HG02759 (cell line): ENCODE measurements around the gene ATP1B1.
A peak's percentile ranks its signal among the peaks of the same experiment; 100 is the strongest.
"Not testable (repeated sequence)": the region's sequence is repeated elsewhere in the genome, so short reads cannot be mapped to it uniquely, and the experiment has no call there.

ENCODE experiments used
- ATAC-seq: cut with Tn5 transposase; IDR thresholded peaks from one replicate; pipeline ENCODE4 v1.9.1; 2021; ENCODE audit warnings: mild to moderate bottlenecking, moderate library complexity; ENCODE audit not compliant: unreplicated experiment

ATP1B1 gene

DNA sequence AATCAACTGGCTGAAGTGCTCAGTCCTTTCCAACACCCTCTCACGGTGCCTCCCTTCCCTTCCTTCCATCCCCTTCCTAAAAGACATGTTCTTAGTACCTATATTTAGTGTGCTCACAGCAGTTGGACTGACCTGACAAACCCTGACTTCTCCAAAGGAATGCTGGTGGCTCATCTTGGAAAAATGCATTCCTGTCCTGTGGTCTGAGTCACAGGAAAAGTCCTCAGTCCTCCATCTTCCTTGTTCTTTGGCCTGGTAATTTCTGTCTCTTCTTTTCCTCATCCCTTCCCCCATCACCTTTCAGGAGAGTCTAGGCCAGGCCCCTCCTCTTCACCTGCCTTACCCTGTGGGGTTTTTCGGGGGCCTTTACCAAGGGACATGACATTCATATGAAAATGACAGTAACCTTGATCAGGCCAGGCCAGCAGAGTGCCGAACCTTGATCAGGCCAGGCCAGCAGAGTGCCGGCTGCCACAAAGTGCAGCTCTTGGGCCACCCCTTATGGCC is 7.2 kb downstream of the ATP1B1 start:
- no peak for ATAC-seq

DNA sequence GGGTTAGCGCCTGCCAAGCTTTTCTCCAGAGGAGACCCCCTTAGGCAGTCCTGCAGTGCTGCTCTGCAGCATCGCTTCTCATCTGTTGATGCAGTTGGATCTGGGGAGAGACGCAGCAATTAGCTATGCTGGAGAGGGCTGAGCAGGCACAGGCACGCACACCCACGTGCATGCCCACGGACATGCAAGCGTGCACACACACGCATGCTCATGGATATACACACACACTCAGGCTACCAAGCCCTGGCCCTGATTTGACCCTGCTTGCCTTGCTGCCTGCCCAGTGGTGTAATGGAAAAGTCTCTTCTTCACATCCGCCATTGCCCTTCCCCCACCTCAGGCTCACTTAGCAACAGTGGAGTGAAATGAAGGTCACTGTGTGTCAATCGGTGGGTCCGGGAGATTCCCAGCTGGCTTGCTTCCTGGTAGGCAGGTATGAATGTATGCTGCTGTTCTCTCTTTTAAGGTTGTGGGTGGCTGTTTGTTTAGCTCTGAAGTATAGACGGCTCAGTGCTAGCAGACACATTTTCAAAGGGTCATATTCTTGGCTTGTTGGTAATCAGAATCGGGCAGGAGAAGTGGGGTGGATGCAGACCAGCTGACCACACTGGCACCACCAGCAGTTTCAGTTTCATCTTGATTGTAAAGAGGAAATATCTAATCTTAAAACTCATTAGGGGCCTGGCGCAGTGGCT is 9.5 kb downstream of the ATP1B1 start:
- peak; percentile 71 for ATAC-seq

DNA sequence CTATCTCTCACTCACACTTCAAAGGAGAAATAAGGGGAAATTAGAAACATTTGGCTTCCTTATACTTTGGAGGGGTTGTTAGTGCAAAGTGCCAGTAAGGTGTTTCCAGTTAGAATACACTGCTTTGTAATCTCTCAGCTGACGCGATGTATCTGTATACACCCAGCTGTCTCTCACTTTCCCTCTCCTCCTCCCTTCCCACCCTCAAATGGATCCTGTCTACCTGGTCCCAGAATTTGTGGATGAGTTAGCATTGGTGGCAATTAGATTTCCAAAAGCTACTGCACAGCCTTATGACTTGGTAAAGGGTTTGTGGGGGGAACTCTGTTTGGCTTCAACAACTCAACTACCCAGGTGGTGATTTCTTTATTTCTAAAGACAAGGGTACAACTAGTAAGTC is 10.5 kb downstream of the ATP1B1 start:
- ATAC-seq = no peak

DNA sequence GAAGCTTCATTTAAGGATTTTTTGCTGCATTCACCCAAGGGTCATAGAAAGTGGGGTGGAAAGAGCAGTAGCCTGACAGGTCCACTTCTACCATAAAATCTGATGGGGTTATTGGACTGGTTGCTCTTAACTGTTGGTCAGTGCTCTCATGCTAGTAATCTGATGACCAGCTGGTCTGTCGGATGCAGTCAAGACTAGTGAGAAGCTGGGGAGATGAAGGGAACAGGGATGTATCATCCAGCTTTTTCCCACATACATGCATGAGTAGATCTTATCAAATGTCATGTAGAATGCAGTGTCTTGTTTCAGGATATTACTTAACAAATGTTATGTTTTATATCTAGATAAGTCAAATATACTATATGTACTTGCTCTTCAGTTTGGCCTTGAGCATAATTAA is 11.1 kb downstream of the ATP1B1 start:
- no peak for ATAC-seq

DNA sequence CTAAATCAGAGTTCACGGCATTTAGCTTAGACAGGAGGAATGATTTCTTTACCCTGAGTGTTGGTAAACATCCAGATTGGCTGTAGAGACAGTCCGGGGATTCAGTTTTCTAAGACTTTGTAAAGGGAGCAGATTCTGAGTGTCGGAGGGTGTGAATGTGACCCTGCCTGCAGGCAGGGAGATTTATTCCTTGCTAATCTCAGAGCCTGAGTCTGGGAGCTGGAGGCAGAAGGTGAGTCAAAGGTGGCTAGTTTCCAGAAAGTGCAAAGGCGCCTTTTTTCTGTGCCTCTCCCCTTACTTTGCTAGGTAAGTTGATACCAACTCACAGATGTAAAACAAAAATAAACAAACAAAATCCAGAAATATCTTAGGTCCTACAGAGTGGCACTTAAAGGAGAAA is 11.7 kb downstream of the ATP1B1 start:
- ATAC-seq = no peak

DNA sequence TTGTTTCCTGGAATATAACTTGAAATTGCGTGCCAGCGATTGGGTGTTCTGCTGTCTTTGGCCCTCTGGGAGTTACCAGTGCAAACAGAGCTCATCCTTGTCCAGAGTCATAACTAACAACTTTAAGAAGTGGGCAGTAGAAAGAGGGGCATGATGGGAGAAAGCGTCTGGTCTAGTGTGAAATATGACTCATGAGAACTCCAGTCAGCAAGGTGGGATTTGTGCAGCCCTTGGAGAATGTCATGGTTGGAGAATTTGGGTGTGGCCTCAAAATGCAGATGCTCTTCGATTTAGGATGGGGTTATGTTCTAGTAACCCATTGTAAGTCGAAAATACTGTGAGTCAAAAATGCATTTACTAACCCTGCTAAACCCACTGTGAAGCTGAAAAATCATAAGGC is 12.9 kb downstream of the ATP1B1 start:
- ATAC-seq = no peak

DNA sequence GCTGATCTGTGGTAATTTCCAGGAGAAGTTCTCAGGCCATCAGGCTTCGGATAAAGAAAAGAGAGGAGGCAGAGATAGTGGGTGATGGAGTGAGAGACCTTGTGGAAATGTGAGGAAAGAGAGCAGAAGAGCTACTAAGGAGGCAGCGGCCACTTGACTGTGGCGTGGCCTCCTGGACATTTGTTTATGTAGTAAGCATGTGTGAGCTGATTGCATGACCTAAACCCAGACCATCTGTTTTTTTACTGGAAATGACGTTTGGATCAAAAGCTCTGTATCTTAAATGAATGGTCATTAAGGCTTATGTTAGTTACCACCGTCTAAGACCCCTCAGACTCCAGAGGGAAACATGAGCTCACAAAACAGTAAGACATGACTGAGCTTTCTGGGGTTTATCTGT is 13.6 kb downstream of the ATP1B1 start:
- no peak for ATAC-seq

DNA sequence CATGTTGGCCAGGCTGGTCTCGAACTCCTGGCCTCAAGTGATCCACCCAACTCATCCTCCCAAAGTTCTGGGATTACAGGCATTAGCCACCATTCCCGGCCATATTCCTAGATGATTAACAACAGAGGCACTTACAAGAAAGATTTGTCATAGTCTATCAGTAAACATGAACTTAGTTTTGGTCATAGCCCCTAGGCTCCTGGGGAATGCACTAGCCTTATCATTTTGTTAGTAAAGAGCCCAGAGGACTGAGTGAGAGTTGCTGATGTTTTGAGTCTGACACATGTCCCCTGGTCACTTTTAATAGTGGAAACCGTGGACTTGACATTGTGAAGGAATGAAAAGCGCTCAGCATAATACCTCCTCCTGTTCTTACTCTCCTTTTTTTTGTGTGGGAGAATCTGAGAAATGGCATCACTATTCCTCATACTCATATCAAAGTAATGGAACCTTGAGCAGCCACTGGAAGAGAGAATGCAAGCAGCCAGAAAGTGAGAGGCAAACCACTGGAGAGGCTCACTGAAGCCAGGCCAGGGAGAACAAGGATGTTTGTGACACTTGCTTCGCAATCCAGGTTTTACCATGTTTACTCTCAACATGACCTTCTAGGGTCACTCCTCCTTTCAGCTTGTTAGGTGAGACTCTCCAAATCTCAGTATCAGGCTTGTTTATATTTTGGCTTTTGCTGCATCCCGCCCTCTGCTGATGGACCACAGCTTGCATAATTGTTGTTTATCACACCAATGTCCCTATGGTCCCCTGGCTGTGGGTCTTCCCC is 14.8 kb downstream of the ATP1B1 start:
- ATAC-seq = no peak

DNA sequence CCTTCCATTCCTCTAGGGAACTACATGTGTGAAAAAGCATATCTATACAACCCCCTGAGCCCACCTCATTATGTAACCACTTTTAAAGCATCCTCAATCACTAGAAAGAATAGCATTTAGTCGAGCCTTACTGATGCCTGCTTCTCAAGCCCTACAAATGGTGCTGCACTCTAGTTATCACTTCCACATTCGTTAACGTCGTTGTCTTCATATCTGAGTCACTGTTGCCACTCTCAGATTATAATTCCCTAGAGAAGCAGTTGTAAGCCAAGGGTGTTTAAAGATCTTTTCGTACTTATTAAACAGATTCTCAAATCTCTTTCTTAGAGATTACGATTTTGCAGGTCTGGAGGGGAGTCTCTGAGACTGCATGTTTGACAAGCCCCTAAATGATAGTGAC is 16.5 kb downstream of the ATP1B1 start:
- peak; percentile 79 for ATAC-seq

DNA sequence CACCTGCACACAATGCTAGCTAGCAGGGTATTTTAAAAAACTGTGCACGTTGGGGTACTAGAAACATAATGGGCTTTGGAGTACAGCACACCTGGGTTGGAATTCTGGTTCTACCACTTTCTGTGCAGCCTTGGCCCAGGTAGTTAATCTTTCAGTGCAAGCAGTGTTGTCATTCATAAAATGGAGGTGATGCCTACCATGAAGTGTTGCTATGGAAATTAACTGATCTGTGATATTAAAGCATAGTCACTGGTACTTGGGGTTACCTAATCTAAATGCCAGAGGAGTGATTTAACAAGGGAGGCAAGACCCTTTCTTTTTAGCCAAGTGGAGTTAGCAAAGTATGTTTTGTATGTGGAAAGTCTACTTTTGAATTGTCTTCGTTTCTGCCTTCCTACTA is 18.0 kb downstream of the ATP1B1 start:
- ATAC-seq = no peak

DNA sequence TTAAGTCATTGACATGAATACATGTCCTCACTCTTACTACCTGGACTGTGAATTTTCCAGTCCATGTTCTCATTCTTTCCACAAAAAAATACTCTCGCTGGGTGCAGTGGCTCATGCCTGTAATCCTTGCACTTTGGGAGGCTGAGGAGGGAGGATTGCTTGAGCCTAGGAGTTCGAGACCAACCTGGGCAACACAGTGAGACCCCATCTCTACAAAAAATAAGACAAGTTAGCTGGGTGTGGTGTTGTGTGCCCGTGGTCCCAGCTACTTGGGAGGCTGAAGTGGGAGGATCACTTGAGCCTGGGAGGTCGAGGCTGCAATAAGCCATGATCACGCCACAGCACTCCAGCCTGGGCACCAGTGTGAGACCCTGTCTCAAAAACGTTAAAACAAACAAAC is 19.1 kb downstream of the ATP1B1 start:
- not testable (repeated sequence) for ATAC-seq

DNA sequence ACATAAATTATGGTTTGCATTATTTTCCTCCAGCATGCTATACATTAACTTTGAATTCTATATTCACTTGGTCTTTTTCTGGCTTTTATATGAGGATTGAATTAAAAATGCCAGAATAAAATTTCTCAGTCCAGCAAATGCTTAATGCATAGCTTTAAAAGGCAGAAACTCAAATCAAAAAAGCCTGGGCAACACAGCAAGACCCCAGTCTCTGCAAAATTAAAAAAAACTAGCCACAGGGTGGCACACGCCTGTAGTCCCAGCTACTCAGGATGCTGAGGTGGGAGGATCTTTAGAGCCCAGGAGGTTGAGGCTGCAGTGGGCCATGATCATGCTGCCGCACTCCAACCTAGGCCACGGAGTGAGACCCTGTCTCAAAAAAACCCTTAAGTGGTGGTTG is 19.8 kb downstream of the ATP1B1 start:
- no peak for ATAC-seq

DNA sequence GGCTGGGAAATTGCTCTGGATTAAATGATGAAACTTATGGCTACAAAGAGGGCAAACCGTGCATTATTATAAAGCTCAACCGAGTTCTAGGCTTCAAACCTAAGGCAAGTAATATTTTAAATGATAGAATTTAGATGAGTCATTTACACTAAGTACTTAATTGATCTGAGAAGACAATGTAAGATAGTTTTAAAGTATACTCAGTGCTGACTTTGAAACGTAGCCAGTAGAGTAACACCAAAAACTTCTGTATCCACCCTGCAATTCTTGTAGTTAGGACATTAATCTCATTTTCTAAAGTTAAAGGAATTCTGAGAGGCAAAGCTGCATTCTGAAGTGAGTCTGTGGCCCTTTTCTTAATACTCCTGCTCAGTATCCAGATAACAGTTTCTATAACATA is 20.8 kb downstream of the ATP1B1 start:
- no peak for ATAC-seq

DNA sequence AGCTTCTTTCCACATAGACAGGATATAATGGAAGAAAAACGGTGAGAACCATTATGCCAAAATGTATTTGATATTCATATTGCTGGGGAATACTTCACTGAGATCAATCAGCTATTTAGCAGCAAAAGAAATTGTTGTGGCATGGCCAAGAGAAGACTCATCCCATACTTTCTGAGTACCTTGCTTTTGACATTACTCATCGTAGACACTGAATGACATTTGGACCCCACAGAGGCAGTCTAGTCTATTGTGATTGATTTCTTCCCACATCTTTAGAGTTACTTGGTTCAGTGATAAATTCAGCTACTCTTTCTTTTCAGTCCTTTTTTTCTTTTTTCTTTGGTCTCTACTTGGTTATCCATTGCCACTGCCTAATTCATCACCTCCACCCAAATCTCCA is 22.1 kb downstream of the ATP1B1 start:
- ATAC-seq = no peak

DNA sequence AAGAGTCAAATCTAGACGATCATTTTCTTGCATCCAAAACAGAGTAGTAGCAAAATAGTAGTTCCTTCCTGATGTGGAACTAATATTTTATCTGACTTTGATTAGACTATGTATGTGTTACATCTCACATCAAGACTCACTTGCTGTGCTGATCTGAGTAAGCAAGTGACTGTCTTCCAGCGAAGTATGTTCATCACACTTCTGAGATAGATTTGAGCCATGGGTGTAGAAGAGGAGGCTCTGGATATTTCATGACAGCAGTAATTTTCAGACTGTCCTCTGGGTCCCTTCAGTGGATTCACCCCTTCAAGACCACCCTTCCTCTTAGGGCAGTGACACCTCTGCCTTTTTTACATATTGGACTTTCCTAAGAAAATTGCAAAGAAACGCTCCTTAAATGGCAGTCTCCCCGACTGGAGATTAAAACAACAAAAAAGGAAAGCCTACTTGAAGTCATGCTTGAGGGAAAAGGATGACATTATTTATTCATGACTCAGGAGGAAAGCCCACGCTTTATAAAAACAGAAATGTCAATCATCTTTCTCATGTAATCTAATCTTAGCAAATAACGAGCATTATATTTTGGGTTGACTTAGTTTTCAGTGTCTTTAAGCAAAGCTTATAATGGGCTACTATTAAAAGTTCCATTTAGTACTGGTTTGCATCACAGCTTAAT is 22.8 kb downstream of the ATP1B1 start:
- no peak for ATAC-seq

DNA sequence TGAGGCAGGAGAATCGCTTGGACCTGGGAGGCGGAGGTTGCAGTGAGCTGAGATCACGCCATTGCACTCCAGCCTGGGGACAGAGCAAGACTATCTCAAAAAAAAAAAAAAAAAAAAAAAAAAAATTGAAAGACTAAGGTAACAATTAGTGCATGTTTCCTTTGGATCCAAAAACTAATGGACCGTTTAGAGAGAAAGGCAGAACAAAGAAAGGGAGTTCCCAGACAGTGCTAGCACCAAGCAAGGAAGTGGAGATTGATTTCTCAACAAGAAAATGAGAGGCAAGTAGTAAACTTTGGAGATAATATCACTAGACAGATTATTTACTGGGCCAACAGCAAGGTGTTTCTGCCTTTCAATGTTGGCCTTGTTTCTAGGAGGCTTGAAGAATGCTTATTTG is 24.2 kb downstream of the ATP1B1 start:
- ATAC-seq = no peak

DNA sequence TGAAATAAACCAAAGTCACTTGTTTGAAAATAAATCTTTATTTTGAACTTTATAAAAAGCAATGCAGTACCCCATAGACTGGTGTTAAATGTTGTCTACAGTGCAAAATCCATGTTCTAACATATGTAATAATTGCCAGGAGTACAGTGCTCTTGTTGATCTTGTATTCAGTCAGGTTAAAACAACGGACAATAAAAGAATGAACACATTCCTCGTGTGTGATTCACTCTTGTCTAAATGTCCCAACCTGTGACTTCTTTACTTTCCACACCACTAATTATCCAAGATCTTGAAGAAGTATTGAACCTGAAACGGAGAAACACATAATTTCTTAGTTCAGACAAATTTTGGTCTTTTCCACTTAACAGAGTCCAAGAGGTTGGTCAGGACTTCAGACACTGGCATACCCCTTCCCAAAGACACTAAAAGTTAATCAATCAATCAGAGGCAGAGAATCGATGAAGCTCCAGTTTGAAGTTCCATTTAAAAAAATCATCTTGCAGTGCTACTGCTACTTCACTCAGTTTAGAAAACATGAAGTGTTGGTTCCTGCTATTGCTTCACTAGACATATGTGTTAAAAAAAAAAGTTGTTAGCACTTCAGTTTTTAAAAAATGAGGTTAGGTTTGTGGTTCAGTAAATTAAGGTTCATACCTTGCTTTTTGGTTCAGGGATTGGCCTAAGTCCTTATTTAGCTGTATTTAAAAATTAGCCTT is 26.2 kb downstream of the ATP1B1 start:
- ATAC-seq = no peak

DNA sequence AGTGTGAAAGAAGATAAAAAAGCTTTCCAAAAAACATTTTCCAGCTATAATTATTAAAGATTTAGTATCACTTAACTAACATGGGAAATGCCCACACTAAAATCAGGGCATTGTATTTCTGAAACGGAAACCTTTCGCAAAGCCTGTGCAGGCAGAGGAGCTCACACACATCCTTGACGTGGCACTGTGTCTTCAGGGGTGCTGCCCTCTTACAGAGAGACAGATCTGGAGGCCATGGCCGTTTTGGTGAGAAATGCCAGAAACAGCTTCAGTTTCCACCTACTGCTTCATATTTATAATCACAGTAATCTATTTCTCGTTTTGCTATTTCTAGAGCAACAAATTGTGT is 26.7 kb downstream of the ATP1B1 start:
- ATAC-seq = no peak

DNA sequence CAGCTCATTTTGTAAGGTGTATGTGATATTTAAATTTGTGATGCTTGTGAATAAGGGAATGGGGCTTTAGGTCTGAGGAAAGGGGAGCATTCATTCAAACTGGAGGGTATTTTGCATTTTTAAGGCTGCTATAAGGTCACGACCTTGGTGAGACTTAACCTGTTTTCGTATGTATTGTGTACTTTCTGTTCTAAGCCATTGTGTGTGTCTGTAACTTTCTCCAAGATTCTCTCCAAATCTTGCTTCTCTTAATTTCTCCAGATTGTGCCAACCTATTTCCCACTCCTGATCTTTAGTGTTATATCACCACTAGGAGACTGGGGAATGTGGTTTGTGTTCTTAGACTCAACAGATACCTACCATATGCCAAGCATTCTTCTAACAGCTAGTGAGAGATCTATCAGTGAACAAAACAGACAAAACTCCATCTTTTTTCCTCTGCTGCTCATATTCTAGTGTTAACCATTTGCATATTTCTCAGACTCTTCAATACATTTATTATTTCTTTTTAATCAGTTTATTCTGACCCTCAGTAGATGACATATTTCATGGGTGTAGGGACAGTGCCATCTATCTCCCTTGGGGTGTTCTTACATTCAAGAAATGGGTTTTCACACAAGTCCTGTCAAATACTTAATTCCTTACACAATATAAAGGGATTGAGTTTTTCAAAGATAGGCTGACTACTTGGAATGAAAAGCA is 27.5 kb downstream of the ATP1B1 start:
- ATAC-seq = no peak

DNA sequence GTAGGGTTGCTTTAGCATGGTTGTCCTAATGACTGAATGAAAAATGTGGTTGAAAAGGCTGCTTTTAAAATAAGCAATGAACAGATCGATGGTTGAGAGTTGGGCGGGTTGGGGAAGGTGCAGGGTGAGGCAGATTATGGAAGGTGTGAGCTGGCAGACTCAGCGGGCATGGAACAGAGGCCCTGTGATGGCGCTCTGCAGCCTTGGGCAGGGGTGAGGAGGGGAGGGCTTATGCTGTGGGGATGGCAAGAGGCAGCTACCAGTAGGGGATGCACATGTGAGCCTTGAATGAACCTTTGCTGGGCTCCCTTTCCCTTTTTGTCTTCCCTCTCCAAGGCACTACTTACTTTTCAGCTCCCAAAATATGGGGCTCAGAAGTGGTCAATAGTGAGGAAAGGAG is 30.9 kb downstream of the ATP1B1 start:
- ATAC-seq = no peak
